Sigmoid colon (tissue), 7 donors: ENCODE data around the gene ATF6B. TPM values are rescaled to one million over a fixed set of nuclear protein-coding genes. Genes with fewer than 3 reads are reported as not detected.
A peak's percentile ranks its signal among the peaks of the same experiment; 100 is the strongest.

Source experiments
- DNase-seq: peaks from one replicate; pipeline ENCODE4 v3.0.0-alpha.2; 2019
- H3K27ac ChIP-seq, 4 donors: fragments of 200-600 bp; sonication (generic); one replicate each; pipeline ENCODE4 v1.5.1; 2016 to 2019; ENCODE audit warnings: mild to moderate bottlenecking in 1 of 4
- H3K27me3 ChIP-seq, 3 donors: fragments of 200-600 bp; sonication (generic); one replicate each; pipeline ENCODE4 v1.5.1; 2019; ENCODE audit warnings: mild to moderate bottlenecking in 1 of 3
- H3K36me3 ChIP-seq, 4 donors: fragments of 200-600 bp; sonication (generic); one replicate each; pipeline ENCODE4 v1.5.1; 2016 to 2019
- H3K4me1 ChIP-seq, 4 donors: fragments of 200-600 bp; sonication (generic); one replicate each; pipeline ENCODE4 v1.5.1; 2017 to 2019
- H3K4me3 ChIP-seq, 4 donors: fragments of 200-600 bp; sonication (generic); one replicate each; pipeline ENCODE4 v1.5.1; 2017 to 2019; ENCODE audit warnings: mild to moderate bottlenecking in 2 of 4, moderate library complexity in 1 of 4
- H3K9me3 ChIP-seq, 4 donors: fragments of 200-600 bp in 3 of 4; sonication (generic) in 3 of 4; one replicate each; pipeline versions ENCODE4 v1.5.1 to v1.6.1; 2013 to 2019
- CTCF ChIP-seq, 4 experiments: fragments of 450-650 bp in 3 of 4; fragments of 200-600 bp in 1 of 4; IDR thresholded peaks; one replicate each; pipeline ENCODE4 v1.5.1; 2016 to 2019; ENCODE audit warnings: antibody characterized with exemption in 4 of 4, mild to moderate bottlenecking in 3 of 4, moderate library complexity in 2 of 4
- EP300 ChIP-seq, 4 donors: sonication (generic); formaldehyde crosslinking; IDR thresholded peaks; one replicate each; pipeline ENCODE4 v1.6.1; 2017; ENCODE audit warnings: antibody characterized with exemption in 4 of 4
- POLR2A ChIP-seq, 2 donors: fragments of 450-650 bp; IDR thresholded peaks; one replicate each; pipeline ENCODE4 v1.6.1; 2016; ENCODE audit warnings: antibody characterized with exemption in 2 of 2, mild to moderate bottlenecking in 2 of 2, moderate library complexity in 2 of 2
- POLR2AphosphoS5 ChIP-seq, 4 donors: sonication (generic); formaldehyde crosslinking; IDR thresholded peaks; one replicate each; pipeline ENCODE4 v1.6.1; 2017; ENCODE audit warnings: antibody characterized with exemption in 4 of 4
- WGBS, 2 donors: extraction: QIAGEN DNeasy Blood & Tissue Kit; methylation state at CpG; one replicate each; pipeline ENCODE4 v1.1.7; 2013; 5-methylcytosine and 5-hydroxymethylcytosine counted together
- intact Hi-C: fragments of 100-400 bp; cut with DNase I; formaldehyde crosslinking; loops from one replicate; pipeline ENCODE4 v1.15.1; 2023
- polyA plus RNA-seq, 3 donors: library from polyadenylated mRNA; stranded (reverse); fragments of 200-250 nt; gene quantifications; one replicate each; pipeline ENCODE4 v1.2.3, GENCODE V29; 2013
- total RNA-seq, 4 donors: library from RNA; depleted of rRNA; stranded (reverse); fragments of >200 nt; gene quantifications; one replicate each; pipeline ENCODE4 v1.1.0, GENCODE V29; 2016
- donor health status: healthy with polysubstance abuse.
- donor health status: Bipolar disorder and iron deficiency.
- donor health status: healthy.

ATF6B gene
- total and polyA plus RNA-seq, 7 donors: 10.9 to 93.6 (median 24.6) TPM

GRCh38 chr6:32082478-32082877, 45.6 kb downstream of the ATF6B start:
- peak overlapping the region; percentile 58 to 78 (median 63) for H3K27ac ChIP-seq
- intact Hi-C loops: no loop called here
- no peak for DNase-seq
- peaks cover 0 to 22% (median 15%) of the 10 kb centered on the region in 3 donors for H3K27me3 ChIP-seq
- peaks cover 0 to 13% (median 0%) of the 10 kb centered on the region in 4 donors for H3K36me3 ChIP-seq
- H3K4me3 ChIP-seq: no peak overlapping the region
- 60 to 65% methylated on average over 6 of the region's 6 CpGs for WGBS, 2 donors
- no peaks in the 10 kb centered on the region for H3K9me3 ChIP-seq
- peaks cover 0 to 20% (median 14%) of the 10 kb centered on the region in 4 donors for H3K4me1 ChIP-seq
- TF ChIP-seq CTCF (IDR thresholded peaks at IDR 0.05): no peak
- no peak for TF ChIP-seq POLR2A (IDR thresholded peaks at IDR 0.05)
- no peak for TF ChIP-seq POLR2AphosphoS5 (IDR thresholded peaks at IDR 0.05)
- no peak for TF ChIP-seq EP300 (IDR thresholded peaks at IDR 0.05)

- DNase-seq: peak; percentile 93
- Histone ChIP-seq H3K9me3 (no peaks in the 10 kb centered on the region), H3K4me3 (no peak overlapping the region), H3K4me1 (peaks cover 0 to 10% (median 7%) of the 10 kb centered on the region in 4 donors), H3K36me3 (peaks cover 0 to 13% (median 0%) of the 10 kb centered on the region in 4 donors), H3K27ac (peak overlapping the region; percentile 58 to 78 (median 63)), H3K27me3 (peaks cover 0 to 15% (median 11%) of the 10 kb centered on the region in 3 donors)
- TF ChIP-seq POLR2A (IDR thresholded peaks at IDR 0.05) (no peak), CTCF (IDR thresholded peaks at IDR 0.05) (no peak), POLR2AphosphoS5 (IDR thresholded peaks at IDR 0.05) (peak in 1 of 4 donors; percentile 29), EP300 (IDR thresholded peaks at IDR 0.05) (no peak)
- WGBS, 2 donors: 78 to 82% methylated on average over 22 of the region's 22 CpGs
- intact Hi-C loops: no loop called here
These were observed 46.7 kb downstream of the ATF6B start for GRCh38 chr6:32081168-32081990.

- Histone ChIP-seq H3K4me3 (no peak overlapping the region), H3K9me3 (no peaks in the 10 kb centered on the region), H3K27ac (peak overlapping the region in 1 of 4 donors; percentile 16), H3K4me1 (peaks cover 0 to 10% (median 7%) of the 10 kb centered on the region in 4 donors), H3K36me3 (peaks cover 0 to 13% (median 0%) of the 10 kb centered on the region in 4 donors), H3K27me3 (peaks cover 0 to 1% (median 0%) of the 10 kb centered on the region in 3 donors)
- no peak for DNase-seq
- TF ChIP-seq POLR2AphosphoS5 (IDR thresholded peaks at IDR 0.05) (no peak), CTCF (IDR thresholded peaks at IDR 0.05) (no peak), POLR2A (IDR thresholded peaks at IDR 0.05) (no peak), EP300 (IDR thresholded peaks at IDR 0.05) (no peak)
- intact Hi-C loops: no loop called here
- WGBS, 2 donors: 83% methylated on average over 7 of the region's 7 CpGs
These were observed 48.3 kb downstream of the ATF6B start for GRCh38 chr6:32079566-32080290.

GRCh38 chr6:32076321-32076809, 51.7 kb downstream of the ATF6B start:
- WGBS, 2 donors: 71 to 75% methylated on average over 12 of the region's 12 CpGs

More at GRCh38 chr6:32076321-32076809, 51.7 kb downstream of the ATF6B start:
- peaks cover 0 to 23% (median 0%) of the 10 kb centered on the region in 4 donors for H3K36me3 ChIP-seq
- no peak overlapping the region for H3K4me3 ChIP-seq
- peak; percentile 88 for DNase-seq
- peak overlapping the region; percentile 28 to 62 (median 49) for H3K27ac ChIP-seq
- intact Hi-C loops: no loop called here
- H3K27me3 ChIP-seq: no peaks in the 10 kb centered on the region
- H3K9me3 ChIP-seq: no peaks in the 10 kb centered on the region
- no peak for TF ChIP-seq CTCF (IDR thresholded peaks at IDR 0.05)
- no peak for TF ChIP-seq POLR2A (IDR thresholded peaks at IDR 0.05)
- peak in 2 of 4 donors; percentile 33 to 47 for TF ChIP-seq POLR2AphosphoS5 (IDR thresholded peaks at IDR 0.05)
- peaks cover 0 to 5% (median 2%) of the 10 kb centered on the region in 4 donors for H3K4me1 ChIP-seq
